Immature natural killer cell (primary cell): ENCODE measurements around the gene RESP18. TPM values are rescaled to one million over a fixed set of nuclear protein-coding genes. Genes with fewer than 3 reads are reported as not detected.
"Not testable (repeated sequence)": the region's sequence is repeated elsewhere in the genome, so short reads cannot be mapped to it uniquely, and the experiment has no call there.

Experiments
- DNase-seq, 3 donors: peaks; one replicate each; pipeline ENCODE4 v3.0.0; 2022; ENCODE audit warnings: mixed read lengths in 1 of 3
- H3K27ac Mint-ChIP-seq, 6 donors: one replicate each; pipeline ENCODE4 v1.8.0; 2020; ENCODE audit warnings: mixed read lengths in 6 of 6, mild to moderate bottlenecking in 5 of 6, inconsistent platforms in 4 of 6, moderate library complexity in 3 of 6
- H3K27me3 Mint-ChIP-seq, 3 donors: one replicate each; pipeline ENCODE4 v1.8.0; 2020 to 2021; ENCODE audit warnings: low read depth in 3 of 3, mild to moderate bottlenecking in 3 of 3, mixed read lengths in 3 of 3, moderate library complexity in 3 of 3, inconsistent platforms in 1 of 3
- H3K36me3 Mint-ChIP-seq, 3 donors: one replicate each; pipeline ENCODE4 v1.8.0; 2020; ENCODE audit warnings: mixed read lengths in 3 of 3, inconsistent platforms in 2 of 3, mild to moderate bottlenecking in 2 of 3
- H3K4me1 Mint-ChIP-seq, 2 donors: one replicate each; pipeline ENCODE4 v1.8.0; 2020; ENCODE audit warnings: inconsistent platforms in 2 of 2, mild to moderate bottlenecking in 2 of 2, mixed read lengths in 2 of 2, moderate library complexity in 1 of 2
- H3K4me3 Mint-ChIP-seq, 5 donors: one replicate each; pipeline ENCODE4 v1.8.0; 2020; ENCODE audit warnings: mild to moderate bottlenecking in 5 of 5, mixed read lengths in 5 of 5, inconsistent platforms in 3 of 5, moderate library complexity in 3 of 5
- H3K9me3 Mint-ChIP-seq, 6 donors: one replicate each; pipeline ENCODE4 v1.8.0; 2020; ENCODE audit warnings: mild to moderate bottlenecking in 6 of 6, mixed read lengths in 6 of 6, inconsistent platforms in 4 of 6, moderate library complexity in 3 of 6
- polyA plus RNA-seq, 3 donors: library from polyadenylated mRNA; unstranded; fragments of 300-500 nt; fragmentation: Illumina TruSeq; gene quantifications; one replicate each; pipeline ENCODE4 v1.2.3, GENCODE V29; 2021

Gene RESP18
- polyA plus RNA-seq, 3 donors from 2014 or later = not detected

DNA sequence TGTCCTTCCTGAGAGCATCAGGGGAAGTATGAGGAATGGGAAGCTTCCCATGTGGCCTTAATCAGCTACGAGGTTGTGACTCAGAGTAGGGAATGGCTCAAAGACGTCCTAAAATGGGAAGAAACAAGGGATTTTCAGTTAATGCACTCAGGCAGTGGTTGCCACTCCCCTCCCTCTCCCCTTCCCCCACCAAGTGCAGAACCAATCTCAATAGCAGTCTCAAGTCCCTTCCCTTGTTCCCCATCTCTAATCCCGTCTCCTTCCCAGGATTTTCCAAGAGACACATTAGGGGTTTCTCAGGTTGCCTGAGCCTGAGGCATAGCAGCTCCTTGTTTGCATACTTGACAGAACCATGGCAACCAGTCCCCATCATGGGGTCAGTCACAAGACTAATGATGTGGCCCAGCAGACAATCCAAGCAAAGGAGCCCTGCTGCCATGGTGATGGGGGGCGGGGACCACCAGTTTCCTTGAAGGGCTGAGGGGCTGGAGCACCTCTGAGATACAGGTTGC is 18.2 kb upstream of the RESP18 start:
- Mint-ChIP-seq H3K27me3 (peaks cover 3 to 25% (median 12%) of the 10 kb centered on the region in 3 donors), H3K36me3 (no peaks in the 10 kb centered on the region), H3K27ac (no peak overlapping the region), H3K4me1 (no peaks in the 10 kb centered on the region), H3K4me3 (no peak overlapping the region), H3K9me3 (no peaks in the 10 kb centered on the region)
- DNase-seq = no peak

GRCh38 chr2:219350215-219350614 is 17.7 kb upstream of the RESP18 start:
- no peak for DNase-seq
- H3K4me3 Mint-ChIP-seq = no peak overlapping the region
- H3K27me3 Mint-ChIP-seq = peaks cover 3 to 22% (median 14%) of the 10 kb centered on the region in 3 donors
- no peaks in the 10 kb centered on the region for H3K36me3 Mint-ChIP-seq
- no peaks in the 10 kb centered on the region for H3K9me3 Mint-ChIP-seq
- no peaks in the 10 kb centered on the region for H3K4me1 Mint-ChIP-seq
- no peak overlapping the region for H3K27ac Mint-ChIP-seq

DNA sequence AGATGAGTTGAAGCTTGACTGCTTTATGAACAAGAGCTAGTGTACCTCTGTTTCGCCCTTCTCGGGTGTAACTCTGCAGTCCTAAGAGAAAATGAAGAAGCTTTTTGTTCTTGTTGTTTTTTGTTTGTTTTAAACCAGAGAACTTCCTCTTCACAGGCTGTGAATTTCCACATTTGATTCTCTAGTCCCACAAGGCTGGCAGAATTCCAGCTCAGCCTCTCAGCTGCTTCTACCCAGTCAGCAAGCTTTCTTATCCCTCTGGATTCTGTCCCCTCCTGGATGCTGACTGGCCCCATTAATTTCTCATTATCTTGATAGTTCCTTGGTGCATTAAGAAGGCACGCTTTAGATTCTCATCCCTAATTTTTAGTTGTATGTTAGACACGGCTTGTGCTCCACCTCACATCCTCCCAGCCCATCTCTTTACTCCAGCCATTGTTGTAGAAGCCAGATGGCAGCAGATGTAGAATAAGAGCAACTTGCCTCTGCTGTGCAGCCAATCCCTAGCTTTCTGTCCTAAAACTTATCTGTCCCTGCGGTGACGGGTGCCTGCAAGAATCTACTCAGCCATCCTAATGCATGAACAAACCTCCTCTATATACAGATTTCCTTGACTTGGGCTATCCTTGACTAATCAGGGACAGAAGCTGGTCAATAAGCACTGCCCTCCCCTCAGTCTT is 12.3 kb upstream of the RESP18 start:
- DNase-seq = no peak
- Mint-ChIP-seq H3K4me3 (no peak overlapping the region), H3K9me3 (no peaks in the 10 kb centered on the region), H3K27me3 (peaks cover 6 to 13% (median 7%) of the 10 kb centered on the region in 3 donors), H3K4me1 (no peaks in the 10 kb centered on the region), H3K36me3 (no peaks in the 10 kb centered on the region), H3K27ac (no peak overlapping the region)

- Mint-ChIP-seq H3K4me3 (no peak overlapping the region), H3K9me3 (peaks cover 6 to 27% (median 8%) of the 10 kb centered on the region in 6 donors), H3K36me3 (no peaks in the 10 kb centered on the region), H3K27ac (no peak overlapping the region), H3K27me3 (peaks cover 5 to 36% (median 21%) of the 10 kb centered on the region in 3 donors), H3K4me1 (no peaks in the 10 kb centered on the region)
- DNase-seq = no peak
Measured at GRCh38 chr2:219335373-219335786, 2.8 kb upstream of the RESP18 start.

DNA sequence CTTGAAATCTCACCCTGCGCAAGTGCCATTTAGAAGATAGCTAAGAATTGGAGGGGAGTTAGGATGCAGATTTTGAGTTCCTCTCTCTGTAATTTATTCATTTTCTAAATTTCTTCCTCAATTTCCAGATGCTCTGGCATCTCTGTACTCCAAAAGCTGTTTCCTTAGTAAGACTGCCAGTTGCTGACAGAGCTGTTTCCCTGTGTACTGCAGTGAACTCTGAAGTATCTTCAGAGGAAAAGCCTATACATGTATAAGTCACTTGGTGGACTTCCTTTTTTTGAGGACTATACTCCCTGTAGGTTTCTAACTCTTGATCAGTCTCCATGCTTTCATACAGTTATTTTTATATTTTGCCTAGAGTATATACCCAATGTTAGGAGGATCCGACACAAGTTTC is 1.5 kb upstream of the RESP18 start:
- Mint-ChIP-seq H3K27me3 (peaks cover 5 to 38% (median 22%) of the 10 kb centered on the region in 3 donors), H3K36me3 (no peaks in the 10 kb centered on the region), H3K9me3 (peaks cover 6 to 27% (median 8%) of the 10 kb centered on the region in 6 donors), H3K4me3 (no peak overlapping the region), H3K27ac (no peak overlapping the region), H3K4me1 (no peaks in the 10 kb centered on the region)
- DNase-seq = no peak

DNA sequence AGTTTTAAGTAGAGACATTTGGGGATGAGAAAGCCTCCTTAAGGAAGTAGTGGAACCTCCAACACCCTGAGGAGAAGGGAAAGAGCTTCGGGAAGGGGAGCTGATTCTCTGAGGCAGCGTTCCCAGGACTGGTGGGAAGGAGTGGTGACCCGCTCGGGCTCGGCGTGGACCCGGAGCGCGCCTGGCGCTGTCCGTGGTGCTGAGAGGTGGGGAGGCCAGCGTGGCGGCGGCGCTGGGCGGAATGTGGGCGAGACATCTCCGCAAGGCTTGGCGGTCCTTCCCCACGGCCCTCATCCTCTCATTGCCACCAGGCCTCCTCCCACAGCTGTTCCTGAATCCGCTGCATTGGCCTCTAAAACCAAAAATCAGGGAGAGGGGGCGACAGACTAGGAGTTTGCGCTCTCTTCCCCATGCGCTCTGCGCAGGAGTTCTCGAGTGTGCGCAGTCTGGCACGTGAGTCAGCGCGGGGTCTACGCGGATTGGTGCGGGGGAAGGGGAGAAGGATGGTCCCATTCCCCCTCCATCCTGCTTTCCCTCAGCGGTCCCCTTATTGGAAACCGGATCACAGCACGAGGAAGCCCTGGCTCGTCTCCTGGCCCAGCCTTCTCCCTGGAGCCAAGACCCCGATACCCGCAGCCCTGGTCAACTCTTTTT is 857 bp downstream of the RESP18 start:
- H3K4me3 Mint-ChIP-seq = peak overlapping the region in 1 of 5 donors; percentile 33
- H3K9me3 Mint-ChIP-seq = peaks cover 4 to 26% (median 7%) of the 10 kb centered on the region in 6 donors
- peak in 1 of 3 donors; percentile 15 for DNase-seq
- H3K4me1 Mint-ChIP-seq = no peaks in the 10 kb centered on the region
- H3K27ac Mint-ChIP-seq = no peak overlapping the region
- peaks cover 9 to 36% (median 22%) of the 10 kb centered on the region in 3 donors for H3K27me3 Mint-ChIP-seq
- no peaks in the 10 kb centered on the region for H3K36me3 Mint-ChIP-seq

GRCh38 chr2:219327719-219328118 is 4.8 kb downstream of the RESP18 start:
- H3K27me3 Mint-ChIP-seq = peaks cover 12 to 19% (median 17%) of the 10 kb centered on the region in 3 donors
- DNase-seq = no peak
- no peaks in the 10 kb centered on the region for H3K36me3 Mint-ChIP-seq
- no peaks in the 10 kb centered on the region for H3K4me1 Mint-ChIP-seq
- no peak overlapping the region for H3K27ac Mint-ChIP-seq
- H3K4me3 Mint-ChIP-seq = no peak overlapping the region
- peaks cover 0 to 9% (median 0%) of the 10 kb centered on the region in 6 donors for H3K9me3 Mint-ChIP-seq

GRCh38 chr2:219325657-219326315 is 6.8 kb downstream of the RESP18 start:
- Mint-ChIP-seq H3K4me1 (no peaks in the 10 kb centered on the region), H3K4me3 (no peak overlapping the region), H3K9me3 (no peaks in the 10 kb centered on the region), H3K27ac (no peak overlapping the region), H3K27me3 (peaks cover 8 to 11% (median 8%) of the 10 kb centered on the region in 3 donors), H3K36me3 (no peaks in the 10 kb centered on the region)
- no peak for DNase-seq

GRCh38 chr2:219325136-219325535 is 7.4 kb downstream of the RESP18 start:
- Mint-ChIP-seq H3K4me3 (no peak overlapping the region), H3K27ac (no peak overlapping the region), H3K9me3 (no peaks in the 10 kb centered on the region), H3K27me3 (peaks cover 6 to 10% (median 8%) of the 10 kb centered on the region in 3 donors), H3K4me1 (no peaks in the 10 kb centered on the region), H3K36me3 (no peaks in the 10 kb centered on the region)
- no peak for DNase-seq

GRCh38 chr2:219323434-219323833 is 9.1 kb downstream of the RESP18 start:
- Mint-ChIP-seq H3K4me3 (no peak overlapping the region), H3K27me3 (peaks cover 5 to 12% (median 6%) of the 10 kb centered on the region in 3 donors), H3K4me1 (no peaks in the 10 kb centered on the region), H3K27ac (peak overlapping the region in 1 of 6 donors; percentile 14), H3K36me3 (no peaks in the 10 kb centered on the region), H3K9me3 (no peaks in the 10 kb centered on the region)
- no peak for DNase-seq

DNA sequence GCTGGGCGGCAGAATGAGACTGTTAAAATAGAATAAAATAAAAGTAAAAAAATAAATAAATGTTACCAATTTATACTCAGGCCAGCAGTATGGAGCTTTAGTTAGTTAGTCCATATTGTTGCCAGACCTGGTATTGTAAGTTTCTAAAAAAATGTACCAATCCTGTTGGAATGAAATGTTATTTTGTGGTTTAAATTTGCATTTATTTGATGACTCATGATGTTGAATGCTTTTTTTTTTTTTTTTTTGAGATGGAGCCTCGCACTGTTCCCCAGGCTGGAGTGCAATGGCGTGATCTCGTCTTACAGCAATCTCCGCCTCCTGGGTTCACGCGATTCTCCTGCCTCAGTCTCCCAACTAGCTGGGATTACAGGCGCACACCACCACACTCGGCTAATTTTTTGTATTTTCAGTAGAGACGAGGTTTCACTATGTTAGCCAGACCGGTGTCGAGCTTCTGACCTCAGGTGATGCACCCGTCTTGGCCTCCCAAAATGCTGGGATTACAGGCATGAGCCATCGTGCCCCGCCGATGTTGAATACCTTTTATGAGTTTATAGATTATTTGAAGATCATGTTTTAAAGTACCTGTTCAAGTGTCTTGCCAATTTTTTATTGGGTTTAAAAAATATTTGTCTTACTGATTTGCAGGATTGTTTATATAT is 17.6 kb downstream of the RESP18 start:
- Mint-ChIP-seq H3K4me1 (no peaks in the 10 kb centered on the region), H3K27me3 (peaks cover 11 to 27% (median 12%) of the 10 kb centered on the region in 3 donors), H3K4me3 (no peak overlapping the region), H3K9me3 (no peaks in the 10 kb centered on the region), H3K36me3 (no peaks in the 10 kb centered on the region), H3K27ac (no peak overlapping the region)
- no peak for DNase-seq

DNA sequence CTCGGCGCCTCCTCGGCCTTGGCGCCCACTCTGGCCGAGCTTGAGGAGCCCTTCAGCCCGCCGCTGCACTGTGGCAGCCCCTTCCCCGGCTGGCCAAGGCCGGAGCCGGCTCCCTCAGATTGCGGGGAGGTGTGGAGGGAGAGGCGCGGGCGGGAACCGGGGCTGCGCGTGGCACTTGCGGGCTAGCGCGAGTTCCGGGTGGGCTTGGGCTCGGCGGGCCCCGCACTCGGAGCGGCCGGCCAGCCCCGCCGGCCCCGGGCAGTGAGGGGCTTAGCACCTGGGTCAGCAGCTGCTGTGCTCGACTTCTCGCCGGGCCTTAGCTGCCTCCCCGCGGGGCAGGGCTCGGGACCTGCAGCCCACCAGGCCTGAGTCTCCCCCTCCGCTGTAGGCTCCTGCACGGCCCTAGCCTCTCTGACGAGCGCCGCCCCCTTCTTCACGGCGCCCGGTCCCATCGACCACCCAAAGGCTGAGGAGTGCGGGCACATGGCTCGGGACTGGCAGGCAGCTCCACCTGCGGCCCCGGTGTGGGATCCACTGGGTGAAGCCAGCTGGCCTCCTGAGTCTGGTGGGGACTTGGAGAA is 19.8 kb downstream of the RESP18 start:
- not testable (repeated sequence) for DNase-seq, H3K4me1 Mint-ChIP-seq, H3K27ac Mint-ChIP-seq, H3K36me3 Mint-ChIP-seq, H3K4me3 Mint-ChIP-seq, H3K9me3 Mint-ChIP-seq
- H3K27me3 Mint-ChIP-seq = peaks cover 15 to 30% (median 19%) of the 10 kb centered on the region in 3 donors

DNA sequence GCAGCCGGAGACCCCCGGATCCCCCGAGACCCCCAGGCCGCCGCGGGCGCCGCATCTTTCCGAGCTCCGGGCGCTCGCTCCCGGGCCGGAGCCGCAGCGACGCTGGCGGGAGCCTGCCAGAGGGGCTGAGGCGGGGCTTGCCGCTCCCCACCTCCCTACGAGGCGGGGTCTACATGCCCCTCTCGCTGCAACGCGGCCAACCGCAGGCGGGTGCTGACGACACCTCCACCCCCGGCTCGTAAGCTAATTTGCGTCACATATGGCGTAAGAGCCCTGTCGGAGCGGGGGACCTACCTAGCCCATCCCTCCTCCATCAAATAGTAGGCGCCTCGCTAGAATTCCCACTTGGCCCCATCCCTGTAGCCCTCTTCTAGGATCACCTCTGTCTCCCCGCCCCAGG is 23.3 kb downstream of the RESP18 start, which contains the start of gene PTPRN:
Gene PTPRN (minus strand): TSS at position 124 of the 400 bp plus-strand sequence. CDS start 69 bp downstream, at position 55.
- Mint-ChIP-seq H3K27ac (no peak within 1 kb of the TSS), H3K4me3 (no peak within 1 kb of the TSS), H3K36me3 (no peaks in the 10 kb centered on the region), H3K9me3 (no peaks in the 10 kb centered on the region), H3K27me3 (peaks cover 17 to 32% (median 24%) of the 10 kb centered on the region in 3 donors), H3K4me1 (no peaks in the 10 kb centered on the region)
- no peak for DNase-seq
